Esophagus (tissue), 2 donors: ENCODE measurements around the gene SRGAP2C. TPM values are rescaled to one million over a fixed set of nuclear protein-coding genes. Genes with fewer than 3 reads are reported as not detected.
"Not testable (repeated sequence)": the region's sequence is repeated elsewhere in the genome, so short reads cannot be mapped to it uniquely, and the experiment has no call there.

Experiments
- H3K27ac ChIP-seq, 2 donors: one replicate each; pipeline ENCODE4 v1.5.1; 2013; ENCODE audit warnings: low read depth in 2 of 2, mild to moderate bottlenecking in 2 of 2, inconsistent platforms in 1 of 2, low read length in 1 of 2, moderate library complexity in 1 of 2
- H3K27me3 ChIP-seq, 2 donors: one replicate each; pipeline ENCODE4 v1.6.1; 2013; ENCODE audit warnings: low read length in 2 of 2, control low read depth in 1 of 2, mild to moderate bottlenecking in 1 of 2; ENCODE audit not compliant: insufficient read depth in 2 of 2, control insufficient read depth in 1 of 2
- H3K36me3 ChIP-seq, 2 donors: one replicate each; pipeline ENCODE4 v1.6.1; 2013; ENCODE audit warnings: low read length in 1 of 2; ENCODE audit not compliant: control insufficient read depth in 2 of 2, insufficient read depth in 2 of 2
- H3K4me1 ChIP-seq, 2 donors: one replicate each; pipeline ENCODE4 v1.6.1; 2013; ENCODE audit warnings: low read length in 1 of 2; ENCODE audit not compliant: control insufficient read depth in 2 of 2, insufficient read depth in 2 of 2
- H3K4me3 ChIP-seq, 2 donors: one replicate each; pipeline ENCODE4 v1.5.1; 2013; ENCODE audit warnings: low read length in 2 of 2, mild to moderate bottlenecking in 2 of 2, low read depth in 1 of 2, moderate library complexity in 1 of 2
- H3K9me3 ChIP-seq, 2 donors: one replicate each; pipeline ENCODE4 v1.6.1; 2013; ENCODE audit warnings: mild to moderate bottlenecking in 2 of 2, low read depth in 1 of 2, low read length in 1 of 2, moderate library complexity in 1 of 2; ENCODE audit not compliant: control insufficient read depth in 2 of 2, insufficient read depth in 1 of 2
- WGBS, 2 donors: extraction: QIAGEN DNeasy Blood & Tissue Kit; methylation state at CpG; one replicate each; pipeline ENCODE4 v1.1.7; 2013; 5-methylcytosine and 5-hydroxymethylcytosine counted together
- polyA plus RNA-seq, 2 donors: library from polyadenylated mRNA; stranded (reverse); fragments of 200-250 nt; gene quantifications; one replicate each; pipeline ENCODE4 v1.2.3, GENCODE V29; 2013
- donor health status: healthy with polysubstance abuse.
- donor health status: Bipolar disorder and iron deficiency.

Gene SRGAP2C
- polyA plus RNA-seq, 2 donors, result 2.0 to 2.8 TPM

- H3K36me3 ChIP-seq, H3K9me3 ChIP-seq: not testable (repeated sequence)
- WGBS, 2 donors, result 86% methylated on average over 2 of the region's 2 CpGs
Measured at GRCh38 chr1:121160118-121160517, 24.7 kb upstream of the SRGAP2C start.

DNA sequence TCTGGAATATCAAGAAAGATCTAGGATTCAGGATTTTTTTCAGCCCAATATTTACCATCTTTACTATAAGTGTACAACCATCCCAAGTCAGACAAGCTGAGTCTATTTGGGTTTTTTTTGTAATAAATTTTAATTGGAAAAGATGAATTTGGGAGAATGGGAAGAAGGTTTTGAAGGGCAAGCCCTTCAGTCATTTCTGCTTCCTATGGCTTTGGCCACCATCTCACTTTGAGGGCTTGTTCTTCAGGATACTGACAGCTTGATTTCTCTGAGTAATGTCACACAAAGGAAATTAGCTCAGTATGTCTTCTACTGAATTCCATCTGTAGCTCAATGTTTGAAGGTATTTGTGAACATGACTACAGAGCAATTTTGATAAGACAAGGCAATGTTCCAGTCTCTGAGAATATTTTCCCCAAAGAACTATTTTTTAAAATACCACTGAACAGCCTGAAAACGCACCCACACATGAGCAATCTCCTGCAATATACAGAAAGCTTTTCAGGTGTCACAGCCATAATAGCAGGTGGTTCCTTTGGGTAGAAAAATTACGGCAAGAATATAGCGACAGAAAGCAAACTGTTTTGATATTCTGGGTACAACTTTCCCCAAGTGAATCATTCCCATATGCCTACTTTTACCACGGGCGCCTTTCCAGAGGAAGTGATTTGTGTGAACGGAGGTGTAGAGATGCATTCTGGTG lies 23.4 kb upstream of the SRGAP2C start:
- H3K27ac ChIP-seq, H3K4me1 ChIP-seq, H3K27me3 ChIP-seq, H3K9me3 ChIP-seq, H3K4me3 ChIP-seq, H3K36me3 ChIP-seq: not testable (repeated sequence)
- 90 to 91% methylated on average over 3 of the region's 6 CpGs for WGBS, 2 donors

More at GRCh38 chr1:121160118-121160517, 24.7 kb upstream of the SRGAP2C start:
- not testable (repeated sequence) for H3K27me3 ChIP-seq, H3K4me3 ChIP-seq, H3K27ac ChIP-seq, H3K4me1 ChIP-seq

DNA sequence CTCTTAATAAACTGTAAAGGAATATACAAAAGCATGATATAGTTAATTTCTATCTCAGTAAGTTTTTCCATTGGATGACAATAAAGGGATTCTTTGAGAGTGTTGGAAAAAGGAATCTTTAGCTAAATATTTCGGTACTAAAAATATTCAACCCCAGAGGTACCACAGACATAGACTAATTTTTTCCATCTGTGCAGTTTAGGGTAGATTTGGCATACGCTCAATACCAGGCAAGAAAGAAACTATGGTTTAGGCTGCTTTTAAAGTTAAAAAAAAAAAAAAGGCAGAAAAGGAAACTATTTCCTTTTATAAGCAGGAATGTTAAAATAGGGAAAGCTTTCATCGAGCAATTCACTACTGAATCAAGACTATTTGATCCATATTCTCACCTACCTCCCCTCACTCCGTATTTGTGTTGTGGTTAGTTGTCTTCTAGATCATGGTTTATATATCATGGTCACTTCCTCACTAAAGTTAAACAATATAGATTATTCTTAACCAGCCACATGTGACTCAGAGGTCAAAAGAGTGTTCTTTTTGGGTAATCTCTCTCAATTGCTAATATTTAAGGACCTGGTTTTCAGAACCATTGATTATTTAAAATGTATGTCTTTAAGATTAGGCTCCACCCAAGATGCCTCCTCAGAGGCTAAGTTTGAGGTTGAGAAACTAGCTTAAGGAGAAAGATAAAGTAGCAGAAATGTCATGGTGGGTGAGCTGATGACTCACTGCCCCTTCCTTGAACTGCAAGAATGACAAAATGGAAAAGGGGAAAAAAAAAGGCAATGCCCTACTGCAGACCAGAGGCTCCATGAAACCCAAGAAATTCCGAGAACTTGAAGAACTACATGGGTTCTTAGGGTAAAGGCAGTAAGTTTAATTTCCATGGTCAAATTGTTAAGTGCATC lies 20.7 kb upstream of the SRGAP2C start:
- not testable (repeated sequence) for H3K27me3 ChIP-seq, H3K27ac ChIP-seq, H3K36me3 ChIP-seq, H3K9me3 ChIP-seq, H3K4me1 ChIP-seq, H3K4me3 ChIP-seq
- WGBS, 2 donors, result 69 to 77% methylated on average over 4 of the region's 5 CpGs

DNA sequence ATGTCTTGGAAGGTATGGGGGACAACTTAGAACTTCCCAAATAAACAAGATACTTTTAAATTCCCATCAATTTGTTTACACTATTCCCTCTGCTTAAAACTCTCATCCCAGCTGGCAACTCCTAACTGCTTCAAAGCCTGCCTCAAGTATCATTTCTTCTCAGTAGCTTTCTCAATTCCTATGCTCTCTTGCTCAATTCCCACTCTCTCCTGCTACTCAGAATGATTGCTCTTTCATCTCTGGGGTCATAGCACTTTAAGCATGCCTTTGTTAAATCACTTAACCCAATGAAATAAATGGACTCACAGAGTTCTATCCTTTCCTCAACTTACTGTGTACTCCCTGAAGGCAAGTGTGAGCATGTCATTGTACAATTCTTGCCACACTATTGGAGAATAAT lies 19.5 kb upstream of the SRGAP2C start:
- H3K9me3 ChIP-seq, H3K4me3 ChIP-seq, H3K27me3 ChIP-seq, H3K27ac ChIP-seq, H3K36me3 ChIP-seq, H3K4me1 ChIP-seq: not testable (repeated sequence)

GRCh38 chr1:121167225-121167738 lies 17.5 kb upstream of the SRGAP2C start:
- not testable (repeated sequence) for H3K27me3 ChIP-seq, H3K4me3 ChIP-seq
- WGBS, 2 donors, result 50 to 66% methylated on average over 2 of the region's 2 CpGs

DNA sequence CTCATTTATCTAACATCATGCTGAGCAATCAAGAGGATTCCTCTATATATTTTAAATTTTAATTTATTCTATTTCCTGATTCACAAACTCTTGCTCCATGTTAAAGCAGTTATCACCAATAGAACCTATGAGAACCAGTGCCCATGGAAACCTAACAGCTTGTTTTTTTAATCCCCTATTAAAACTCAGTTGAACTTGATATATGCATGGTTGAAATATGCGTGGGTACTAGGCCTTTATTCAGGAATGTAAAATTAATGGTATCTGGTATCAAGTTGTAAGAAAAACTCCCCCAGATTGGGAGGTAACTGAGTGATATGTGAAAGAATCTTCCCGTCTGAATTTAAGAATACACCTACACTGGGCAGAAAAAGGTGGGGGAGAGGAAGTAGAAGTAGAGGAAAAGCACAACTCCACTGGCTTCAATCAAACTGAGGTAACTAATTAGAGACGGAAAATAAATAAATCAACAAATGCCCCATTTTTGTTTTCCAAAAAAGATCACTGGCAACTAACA lies 16.6 kb upstream of the SRGAP2C start:
- WGBS, 2 donors, result 90 to 92% methylated on average over 1 of the region's 3 CpGs

More at GRCh38 chr1:121167225-121167738, 17.5 kb upstream of the SRGAP2C start:
- not testable (repeated sequence) for H3K4me1 ChIP-seq, H3K27ac ChIP-seq, H3K36me3 ChIP-seq, H3K9me3 ChIP-seq

DNA sequence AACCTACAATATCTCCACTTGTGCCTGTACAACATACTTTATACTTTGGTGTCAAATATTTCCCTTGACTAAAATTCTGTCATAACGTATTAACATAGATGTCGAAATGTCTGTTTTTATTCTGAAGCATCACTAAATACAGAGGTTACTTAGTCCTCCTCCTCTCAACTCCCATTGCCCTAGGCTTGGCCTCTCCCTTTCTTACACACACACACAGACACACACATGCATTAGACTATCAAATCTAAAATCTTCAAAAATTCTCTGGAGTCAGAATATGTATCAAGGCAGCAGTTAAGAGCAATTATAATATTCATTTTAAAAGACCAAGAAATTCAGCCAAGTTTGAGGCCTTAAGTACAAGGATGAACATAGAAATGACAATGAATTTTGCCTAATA lies 8.1 kb upstream of the SRGAP2C start:
- not testable (repeated sequence) for H3K9me3 ChIP-seq, H3K36me3 ChIP-seq, H3K4me3 ChIP-seq, H3K27ac ChIP-seq, H3K4me1 ChIP-seq, H3K27me3 ChIP-seq
- 95 to 100% methylated on average over 2 of the region's 2 CpGs for WGBS, 2 donors

More for the DNA sequence above, 16.6 kb upstream of the SRGAP2C start:
- not testable (repeated sequence) for H3K4me1 ChIP-seq, H3K27ac ChIP-seq, H3K36me3 ChIP-seq, H3K4me3 ChIP-seq, H3K27me3 ChIP-seq, H3K9me3 ChIP-seq

- H3K27me3 ChIP-seq, H3K36me3 ChIP-seq, H3K4me3 ChIP-seq, H3K27ac ChIP-seq, H3K9me3 ChIP-seq, H3K4me1 ChIP-seq: not testable (repeated sequence)
Measured at GRCh38 chr1:121178197-121178596, 6.6 kb upstream of the SRGAP2C start.

DNA sequence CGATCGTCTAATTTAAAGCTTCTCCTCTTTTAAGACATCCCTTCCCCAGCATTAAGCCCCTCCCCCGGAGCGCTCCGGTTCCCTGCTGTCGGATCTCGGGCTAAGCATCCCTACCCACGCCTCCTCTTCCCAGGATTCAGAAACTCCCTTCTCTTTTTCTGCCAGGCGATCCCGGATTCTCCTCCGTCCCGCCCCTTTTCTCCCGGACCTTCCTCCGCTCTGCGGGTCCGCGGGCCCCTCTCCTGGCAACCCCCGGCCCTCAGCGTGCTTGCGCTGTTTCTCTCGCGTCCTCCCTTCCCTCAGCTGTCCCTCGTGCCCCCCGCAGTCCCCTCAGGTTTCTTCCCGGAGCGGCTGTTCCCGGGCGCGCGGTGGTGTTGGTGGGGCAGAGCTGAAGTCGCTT lies 908 bp upstream of the SRGAP2C start:
- WGBS, 2 donors, result 1 to 3% methylated on average over 12 to 15 of the region's 31 CpGs
- H3K27me3 ChIP-seq, H3K36me3 ChIP-seq, H3K4me1 ChIP-seq, H3K9me3 ChIP-seq, H3K27ac ChIP-seq: not testable (repeated sequence)
- H3K4me3 ChIP-seq, result peak overlapping the region in 1 of 2 donors; percentile 33
